H1 (cell line): ENCODE data around the gene LSM2.

ENCODE experiments used
- CTCF ChIP-seq, 3 experiments: IDR thresholded peaks; 1 replicate in 2 of 3; 2 replicates in 1 of 3; pipeline versions ENCODE4 v1.5.1 to v1.6.1; 2011; ENCODE audit warnings: low read length in 3 of 3, mild to moderate bottlenecking in 3 of 3, inconsistent platforms in 2 of 3, low read depth in 1 of 3, moderate library complexity in 1 of 3; ENCODE audit not compliant: insufficient read depth in 1 of 3; ENCODE audit errors: control extremely low read depth in 1 of 3
- EZH2 ChIP-seq: fragments of 200-600 bp; sonication (generic); IDR thresholded peaks from 2 replicates; pipeline ENCODE4 v1.7.1; 2012; ENCODE audit warnings: low read depth, mild to moderate bottlenecking, moderate library complexity, low read length, inconsistent platforms; ENCODE audit not compliant: severe bottlenecking
- MAFK ChIP-seq: IDR thresholded peaks from 2 replicates; pipeline ENCODE4 v1.6.1; 2012; ENCODE audit warnings: low read depth, mild to moderate bottlenecking, improper control_type of control experiment, low read length
- POLR2A ChIP-seq, 2 experiments: IDR thresholded peaks; 1 replicate in 1 of 2; 2 replicates in 1 of 2; pipeline ENCODE4 v1.6.1; 2011; ENCODE audit warnings: low read depth in 2 of 2, low read length in 2 of 2, mild to moderate bottlenecking in 2 of 2; ENCODE audit errors: control extremely low read depth in 1 of 2

GRCh38 chr6:31752739-31753319 lies 53.9 kb downstream of the LSM2 start:
- no peak for TF ChIP-seq POLR2A (IDR thresholded peaks at IDR 0.05; ENCODE audit: control extremely low read depth in 1 of 2, low read depth in 2 of 2, low read length in 2 of 2)
- no peak for TF ChIP-seq MAFK
- no peak for TF ChIP-seq EZH2
- TF ChIP-seq CTCF (IDR thresholded peaks at IDR 0.05; ENCODE audit: control extremely low read depth in 1 of 3, insufficient read depth in 1 of 3, low read depth in 1 of 3, low read length in 3 of 3): no peak
